GM18502 (cell line): Measurements from ENCODE around the gene ANKRD7.
"Not testable (repeated sequence)": the region's sequence is repeated elsewhere in the genome, so short reads cannot be mapped to it uniquely, and the experiment has no call there.

Source experiments
- ATAC-seq: cut with Tn5 transposase; IDR thresholded peaks from one replicate; pipeline ENCODE4 v1.9.1; 2021; ENCODE audit warnings: mild to moderate bottlenecking; ENCODE audit not compliant: unreplicated experiment, poor library complexity

ANKRD7 gene

GRCh38 chr7:118232837-118233236 lies 8.3 kb downstream of the ANKRD7 start:
- no peak for ATAC-seq

- no peak for ATAC-seq
These were observed 9.3 kb downstream of the ANKRD7 start for GRCh38 chr7:118233799-118234198.

DNA sequence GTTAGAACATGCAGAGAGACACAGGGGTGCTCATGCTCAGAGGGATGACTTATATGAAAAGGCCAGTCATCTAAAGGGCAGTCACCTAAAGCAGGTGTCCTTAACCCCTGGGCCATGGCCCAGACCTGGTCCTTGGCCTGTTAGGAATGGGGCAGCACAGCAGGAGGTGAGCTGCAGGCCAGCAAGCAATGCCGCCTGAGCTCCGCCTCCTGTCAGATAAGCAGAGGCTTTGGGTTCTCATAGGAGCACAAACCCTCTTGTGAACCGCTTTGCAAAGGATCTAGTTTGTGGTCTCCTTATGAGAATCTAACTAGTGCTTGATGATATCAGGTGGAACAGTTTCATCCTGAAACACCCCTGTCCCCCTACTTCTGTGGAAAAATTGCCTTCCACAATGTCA lies 14.5 kb downstream of the ANKRD7 start:
- no peak for ATAC-seq

GRCh38 chr7:118240320-118240719 lies 15.8 kb downstream of the ANKRD7 start:
- not testable (repeated sequence) for ATAC-seq

DNA sequence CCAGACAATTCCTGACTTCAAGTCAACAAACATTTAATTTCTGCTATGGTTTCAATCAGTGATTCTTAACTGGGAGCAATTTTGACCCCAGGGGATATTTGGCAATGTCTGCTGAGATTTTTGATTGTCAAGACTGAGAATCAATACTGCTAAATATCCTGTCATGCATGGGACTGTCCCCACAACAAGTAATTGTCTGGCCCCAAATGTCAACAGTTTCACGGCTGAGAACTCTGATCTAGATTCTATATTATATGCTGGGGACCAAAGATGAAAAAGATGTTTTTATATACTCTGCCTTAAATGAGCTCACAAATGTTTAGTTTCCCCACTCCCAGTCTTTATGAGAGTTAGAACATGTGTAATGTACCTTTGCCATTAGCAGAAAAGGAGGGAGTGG lies 19.2 kb downstream of the ANKRD7 start:
- no peak for ATAC-seq

- ATAC-seq: peak; percentile 66
These were observed 20.9 kb downstream of the ANKRD7 start for GRCh38 chr7:118245267-118246040.

GRCh38 chr7:118250860-118251494 lies 26.5 kb downstream of the ANKRD7 start:
- ATAC-seq: no peak

DNA sequence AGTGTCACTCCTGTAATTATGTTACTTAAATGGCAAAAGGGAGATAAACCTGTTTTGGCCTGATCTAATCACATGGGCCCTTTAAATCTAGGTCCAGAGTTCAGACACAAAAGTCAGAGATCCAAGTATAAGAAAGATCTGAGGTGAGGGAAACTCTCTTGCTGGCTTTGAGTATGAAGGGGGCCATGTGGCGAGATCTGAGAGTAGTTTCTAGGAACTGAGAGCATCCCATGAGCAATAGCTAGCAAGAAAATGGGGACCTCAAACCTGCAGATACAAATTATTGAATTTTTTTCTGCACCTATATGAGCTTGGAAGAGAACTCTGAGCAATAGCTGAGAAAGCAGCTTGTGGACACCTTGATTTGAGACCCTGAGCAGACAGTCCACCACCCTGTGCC lies 27.6 kb downstream of the ANKRD7 start:
- peak; percentile 67 for ATAC-seq

DNA sequence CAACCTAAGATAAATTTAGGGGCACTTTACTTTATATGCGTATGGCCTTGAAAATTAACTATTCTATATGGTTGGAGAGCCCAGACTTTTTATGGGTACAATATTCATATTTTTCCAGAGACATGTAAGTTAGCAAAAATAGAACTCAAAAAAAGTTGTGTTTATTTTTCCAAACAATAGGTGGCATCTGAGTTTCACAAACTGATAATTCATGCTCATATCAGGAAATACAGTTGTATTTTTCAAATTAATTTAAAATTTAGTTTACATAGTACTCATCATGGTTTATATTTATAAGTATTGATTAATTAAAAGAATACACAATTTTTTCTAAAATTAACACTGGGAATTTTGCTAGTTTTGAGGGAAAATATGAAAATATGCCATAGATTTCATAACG lies 34.6 kb downstream of the ANKRD7 start:
- no peak for ATAC-seq

DNA sequence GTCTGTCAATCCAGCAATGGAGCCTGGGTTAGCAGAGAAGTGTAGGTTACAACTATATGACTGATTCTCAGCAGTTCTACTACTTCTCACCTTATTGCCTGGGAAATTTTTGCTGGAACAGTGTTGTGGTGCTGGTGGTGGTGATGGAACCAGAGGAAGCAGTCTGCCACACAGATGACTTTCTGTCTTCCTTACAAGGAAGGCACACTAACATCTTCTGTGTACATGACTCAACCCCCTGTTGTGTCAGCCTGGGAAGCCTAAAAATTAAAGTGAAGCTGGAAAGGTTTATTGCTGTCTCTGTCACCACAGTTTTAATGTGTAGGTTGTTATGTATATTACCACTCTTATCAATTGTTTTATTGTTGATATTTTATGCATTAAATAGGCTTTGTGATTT lies 40.3 kb downstream of the ANKRD7 start:
- ATAC-seq: no peak

GRCh38 chr7:118280319-118281012 lies 56.0 kb downstream of the ANKRD7 start:
- ATAC-seq: no peak

DNA sequence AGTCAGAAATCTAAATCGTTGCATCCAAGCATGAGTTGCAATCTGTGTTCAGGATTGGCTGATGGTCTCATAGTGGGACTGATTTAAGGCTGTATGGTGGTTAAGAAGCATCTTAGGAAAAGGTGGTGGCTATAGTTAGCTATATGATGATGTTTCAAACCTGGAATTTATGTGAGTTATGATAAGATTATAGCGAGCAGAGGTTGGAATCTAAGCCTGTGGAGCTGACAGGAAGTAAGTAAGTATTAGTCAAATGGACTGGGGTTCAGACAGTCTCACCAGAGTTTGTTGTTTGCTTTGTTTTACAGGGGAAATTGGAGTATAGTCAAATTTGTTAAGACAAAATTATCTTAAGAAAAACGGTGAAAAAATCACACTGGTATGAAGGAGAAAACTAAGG lies 56.7 kb downstream of the ANKRD7 start:
- ATAC-seq: no peak

GRCh38 chr7:118285358-118285757 lies 60.9 kb downstream of the ANKRD7 start:
- ATAC-seq: no peak

- ATAC-seq: no peak
These were observed 61.6 kb downstream of the ANKRD7 start for GRCh38 chr7:118286131-118286530.

GRCh38 chr7:118288098-118288497 lies 63.6 kb downstream of the ANKRD7 start:
- ATAC-seq: peak; percentile 89

- no peak for ATAC-seq
These were observed 65.0 kb downstream of the ANKRD7 start for GRCh38 chr7:118289476-118289875.
